PFSK-1 (cell line): ENCODE measurements around the gene EGFL7.

Source experiments
- POLR2AphosphoS5 ChIP-seq: IDR thresholded peaks from 2 replicates; pipeline ENCODE4 v1.6.1; 2012; ENCODE audit warnings: low read depth, mild to moderate bottlenecking, control low read depth, low read length, moderate library complexity
- SIN3A ChIP-seq: IDR thresholded peaks from 2 replicates; pipeline ENCODE4 v1.6.1; 2012; ENCODE audit warnings: mild to moderate bottlenecking, low read length, moderate library complexity, borderline replicate concordance; ENCODE audit not compliant: insufficient read depth

DNA sequence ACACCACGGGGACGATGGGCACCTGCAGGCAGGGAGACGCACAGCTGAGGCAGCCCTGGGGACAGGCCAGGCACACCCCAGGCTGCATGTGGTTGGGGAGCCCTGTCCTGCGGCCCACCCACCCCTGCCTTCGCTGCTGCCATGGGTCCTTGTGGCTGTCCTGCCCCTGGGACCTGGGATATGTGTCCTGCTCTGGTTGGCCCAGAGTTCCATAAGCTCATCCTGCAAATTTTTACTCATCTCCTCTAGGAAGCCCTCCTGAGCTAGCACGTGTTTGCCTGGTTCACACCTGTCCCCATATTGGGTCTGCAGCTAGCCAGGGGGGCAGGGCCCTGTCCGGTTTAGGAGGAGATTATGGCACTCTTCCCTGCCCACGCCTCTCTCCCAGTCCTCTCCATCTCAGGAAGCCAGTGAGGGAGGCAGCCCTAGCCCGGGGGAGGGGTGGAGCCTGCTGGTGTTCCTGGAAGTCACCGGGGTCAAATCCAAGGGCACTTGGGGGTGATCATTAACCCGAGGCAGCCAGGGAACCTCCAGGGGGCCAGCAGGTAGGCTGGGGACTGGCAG, 12.2 kb downstream of the EGFL7 start:
- no peak for TF ChIP-seq POLR2AphosphoS5
- no peak for TF ChIP-seq SIN3A
